ENCODE results near the gene FGL2.

DNA sequence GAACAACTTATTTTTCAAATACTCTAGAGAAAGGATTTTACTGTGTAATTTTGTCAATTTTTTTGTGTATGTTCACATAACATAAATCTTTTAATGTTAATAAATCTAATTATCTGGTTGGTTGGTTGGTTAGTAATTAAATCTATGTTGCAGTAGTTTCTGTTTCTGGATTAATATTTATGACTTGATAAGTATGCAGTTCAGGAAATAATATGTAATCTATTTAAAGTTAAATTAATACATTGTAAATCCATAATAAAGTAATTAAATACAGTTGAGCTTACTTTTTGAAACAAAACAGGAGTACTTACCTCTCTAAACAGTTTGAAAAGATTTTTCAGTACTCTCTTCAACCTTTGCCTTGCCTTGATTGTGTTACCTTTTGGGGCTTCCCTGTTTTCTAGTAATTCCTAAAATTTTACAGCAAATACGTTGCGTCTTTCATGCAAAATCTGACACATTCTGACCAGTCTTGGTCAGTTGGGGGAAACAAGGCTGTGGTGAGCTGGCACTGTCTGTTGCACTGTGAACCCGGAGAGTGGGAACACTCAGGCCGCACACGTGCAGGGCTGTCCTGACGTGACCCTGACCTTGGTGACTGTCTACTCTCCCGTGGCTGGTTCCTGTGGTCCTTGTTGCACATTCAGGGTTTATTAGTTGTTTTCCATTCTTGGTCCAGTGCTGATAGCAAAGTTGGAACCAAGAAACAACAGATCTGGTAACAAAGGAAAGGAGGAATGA, 45.6 kb upstream of the FGL2 start:
- TF ChIP-seq, protein P1, sequence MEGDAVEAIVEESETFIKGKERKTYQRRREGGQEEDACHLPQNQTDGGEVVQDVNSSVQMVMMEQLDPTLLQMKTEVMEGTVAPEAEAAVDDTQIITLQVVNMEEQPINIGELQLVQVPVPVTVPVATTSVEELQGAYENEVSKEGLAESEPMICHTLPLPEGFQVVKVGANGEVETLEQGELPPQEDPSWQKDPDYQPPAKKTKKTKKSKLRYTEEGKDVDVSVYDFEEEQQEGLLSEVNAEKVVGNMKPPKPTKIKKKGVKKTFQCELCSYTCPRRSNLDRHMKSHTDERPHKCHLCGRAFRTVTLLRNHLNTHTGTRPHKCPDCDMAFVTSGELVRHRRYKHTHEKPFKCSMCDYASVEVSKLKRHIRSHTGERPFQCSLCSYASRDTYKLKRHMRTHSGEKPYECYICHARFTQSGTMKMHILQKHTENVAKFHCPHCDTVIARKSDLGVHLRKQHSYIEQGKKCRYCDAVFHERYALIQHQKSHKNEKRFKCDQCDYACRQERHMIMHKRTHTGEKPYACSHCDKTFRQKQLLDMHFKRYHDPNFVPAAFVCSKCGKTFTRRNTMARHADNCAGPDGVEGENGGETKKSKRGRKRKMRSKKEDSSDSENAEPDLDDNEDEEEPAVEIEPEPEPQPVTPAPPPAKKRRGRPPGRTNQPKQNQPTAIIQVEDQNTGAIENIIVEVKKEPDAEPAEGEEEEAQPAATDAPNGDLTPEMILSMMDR (conservative IDR thresholded peaks at IDR 0.05; ENCODE audit: low read length), result no peak
- TF ChIP-seq EZH2phosphoT487 (IDR thresholded peaks at IDR 0.05; ENCODE audit: borderline replicate concordance, low read depth, low read length), result no peak
